ENCODE data around the gene MAPKAP1.

The MAPKAP1 gene

DNA sequence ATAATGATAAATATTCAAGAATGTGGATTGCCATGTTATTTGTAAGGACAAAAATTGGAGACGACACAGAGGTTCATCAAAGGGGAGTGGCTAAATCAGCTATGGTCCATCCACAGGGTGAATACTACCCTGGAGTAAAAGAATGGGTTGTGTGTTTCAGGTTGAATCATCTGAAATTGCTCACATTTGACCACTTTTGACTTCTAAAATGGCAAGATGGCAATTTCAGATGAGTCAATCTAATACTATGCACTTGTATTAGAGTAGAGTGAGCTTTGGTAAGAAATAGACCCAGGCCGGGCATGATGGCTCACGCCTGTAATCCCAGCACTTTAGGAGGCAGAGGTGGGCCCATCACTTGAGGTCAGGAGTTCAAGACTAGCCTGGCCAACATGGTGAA, 313.6 kb downstream of the MAPKAP1 start:
- Histone ChIP-seq H3K27ac (ENCODE audit: low read depth, low read length, poor library complexity, severe bottlenecking) (no peak overlapping the region), H3K79me2 (ENCODE audit: insufficient read depth, low read length) (no peaks in the 10 kb centered on the region), H3K4me3 (ENCODE audit: low read depth, low read length, poor library complexity, severe bottlenecking) (no peak overlapping the region), H3K27me3 (ENCODE audit: insufficient read depth, low read length) (peaks cover 4% of the 10 kb centered on the region; the same call in 1 of the 2 replicates), H3K4me1 (ENCODE audit: insufficient read depth, low read length, severe bottlenecking) (no peaks in the 10 kb centered on the region), H4K20me1 (ENCODE audit: insufficient read depth, low read length) (no peaks in the 10 kb centered on the region), H3K4me2 (ENCODE audit: low read length) (no peak overlapping the region), H3F3A (ENCODE audit: insufficient read depth, low read length) (no peaks in the 10 kb centered on the region), H3K9me3 (ENCODE audit: low read length) (no peaks in the 10 kb centered on the region), H3K36me3 (ENCODE audit: insufficient read depth, low read length) (no peaks in the 10 kb centered on the region), H3K9ac (ENCODE audit: low read length) (no peak overlapping the region), H2AFZ (ENCODE audit: low read length) (no peak overlapping the region), H3K9me2 (ENCODE audit: low read depth, low read length) (no peaks in the 10 kb centered on the region)
- TF ChIP-seq EZH2 (IDR thresholded peaks at IDR 0.05; ENCODE audit: borderline replicate concordance, low read length), result no peak
- TF ChIP-seq, protein P1, sequence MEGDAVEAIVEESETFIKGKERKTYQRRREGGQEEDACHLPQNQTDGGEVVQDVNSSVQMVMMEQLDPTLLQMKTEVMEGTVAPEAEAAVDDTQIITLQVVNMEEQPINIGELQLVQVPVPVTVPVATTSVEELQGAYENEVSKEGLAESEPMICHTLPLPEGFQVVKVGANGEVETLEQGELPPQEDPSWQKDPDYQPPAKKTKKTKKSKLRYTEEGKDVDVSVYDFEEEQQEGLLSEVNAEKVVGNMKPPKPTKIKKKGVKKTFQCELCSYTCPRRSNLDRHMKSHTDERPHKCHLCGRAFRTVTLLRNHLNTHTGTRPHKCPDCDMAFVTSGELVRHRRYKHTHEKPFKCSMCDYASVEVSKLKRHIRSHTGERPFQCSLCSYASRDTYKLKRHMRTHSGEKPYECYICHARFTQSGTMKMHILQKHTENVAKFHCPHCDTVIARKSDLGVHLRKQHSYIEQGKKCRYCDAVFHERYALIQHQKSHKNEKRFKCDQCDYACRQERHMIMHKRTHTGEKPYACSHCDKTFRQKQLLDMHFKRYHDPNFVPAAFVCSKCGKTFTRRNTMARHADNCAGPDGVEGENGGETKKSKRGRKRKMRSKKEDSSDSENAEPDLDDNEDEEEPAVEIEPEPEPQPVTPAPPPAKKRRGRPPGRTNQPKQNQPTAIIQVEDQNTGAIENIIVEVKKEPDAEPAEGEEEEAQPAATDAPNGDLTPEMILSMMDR (IDR thresholded peaks at IDR 0.05; ENCODE audit: low read length), result no peak

DNA sequence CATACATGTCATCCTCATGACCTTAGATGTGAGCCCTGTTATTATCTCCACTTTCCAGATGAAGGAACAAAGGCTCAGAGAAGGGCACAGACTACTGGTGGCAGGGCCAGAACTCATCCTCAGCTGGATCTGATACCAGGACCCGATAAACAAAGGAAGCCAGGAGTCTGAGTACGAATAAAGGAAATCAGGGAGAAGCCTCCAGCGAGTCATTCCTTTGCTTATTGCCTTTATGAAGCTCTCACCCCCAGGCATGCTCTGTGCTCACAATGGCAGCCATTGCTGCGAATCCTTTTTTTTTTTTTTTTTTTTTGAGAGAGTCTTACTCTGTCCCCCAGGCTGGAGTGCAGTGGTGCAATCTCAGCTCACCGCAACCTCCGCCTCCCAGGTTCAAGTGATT, 315.3 kb downstream of the MAPKAP1 start:
- H3K9me2 ChIP-seq (ENCODE audit: low read depth, low read length), result no peaks in the 10 kb centered on the region
- no peak overlapping the region for H2AFZ ChIP-seq (ENCODE audit: low read length)
- no peak overlapping the region for H3K4me3 ChIP-seq (ENCODE audit: low read depth, low read length, poor library complexity, severe bottlenecking)
- no peaks in the 10 kb centered on the region for H3F3A ChIP-seq (ENCODE audit: insufficient read depth, low read length)
- H3K27ac ChIP-seq (ENCODE audit: low read depth, low read length, poor library complexity, severe bottlenecking), result no peak overlapping the region
- H3K9me3 ChIP-seq (ENCODE audit: low read length), result no peaks in the 10 kb centered on the region
- no peaks in the 10 kb centered on the region for H3K4me1 ChIP-seq (ENCODE audit: insufficient read depth, low read length, severe bottlenecking)
- H3K9ac ChIP-seq (ENCODE audit: low read length), result no peak overlapping the region
- H3K4me2 ChIP-seq (ENCODE audit: low read length), result no peak overlapping the region
- H3K36me3 ChIP-seq (ENCODE audit: insufficient read depth, low read length), result no peaks in the 10 kb centered on the region
- H4K20me1 ChIP-seq (ENCODE audit: insufficient read depth, low read length), result no peaks in the 10 kb centered on the region
- H3K27me3 ChIP-seq (ENCODE audit: insufficient read depth, low read length), result no peaks in the 10 kb centered on the region
- TF ChIP-seq, protein P1 (IDR thresholded peaks at IDR 0.05; ENCODE audit: low read length), result no peak
- TF ChIP-seq EZH2 (IDR thresholded peaks at IDR 0.05; ENCODE audit: borderline replicate concordance, low read length), result no peak
- no peaks in the 10 kb centered on the region for H3K79me2 ChIP-seq (ENCODE audit: insufficient read depth, low read length)

DNA sequence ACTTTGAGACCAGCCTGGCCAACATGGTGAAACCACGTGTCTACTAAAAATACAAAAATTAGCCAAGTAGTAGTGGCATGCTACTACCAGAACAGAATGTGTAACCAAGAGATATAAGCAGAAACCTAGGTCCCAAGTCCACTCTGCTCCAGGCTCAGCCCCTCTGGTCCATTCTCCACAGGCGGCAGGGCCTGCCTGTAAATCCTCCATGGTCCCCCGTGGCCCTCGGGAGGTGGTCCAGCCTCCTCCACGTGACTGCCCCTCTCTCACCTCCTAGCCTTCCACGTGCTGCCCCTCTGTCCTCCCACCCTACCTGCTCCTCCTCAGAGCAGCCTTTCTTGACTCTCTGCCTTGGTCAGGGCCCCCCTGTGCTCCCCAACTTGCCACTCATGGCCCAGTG, 318.0 kb downstream of the MAPKAP1 start:
- no peaks in the 10 kb centered on the region for H3K79me2 ChIP-seq (ENCODE audit: insufficient read depth, low read length)
- H3F3A ChIP-seq (ENCODE audit: insufficient read depth, low read length), result no peaks in the 10 kb centered on the region
- no peaks in the 10 kb centered on the region for H3K36me3 ChIP-seq (ENCODE audit: insufficient read depth, low read length)
- H3K9ac ChIP-seq (ENCODE audit: low read length), result no peak overlapping the region
- H3K4me1 ChIP-seq (ENCODE audit: insufficient read depth, low read length, severe bottlenecking), result no peaks in the 10 kb centered on the region
- TF ChIP-seq, protein P1 (IDR thresholded peaks at IDR 0.05; ENCODE audit: low read length), result no peak
- TF ChIP-seq EZH2 (IDR thresholded peaks at IDR 0.05; ENCODE audit: borderline replicate concordance, low read length), result no peak
- no peaks in the 10 kb centered on the region for H3K9me3 ChIP-seq (ENCODE audit: low read length)
- H3K4me3 ChIP-seq (ENCODE audit: low read depth, low read length, poor library complexity, severe bottlenecking), result no peak overlapping the region
- no peak overlapping the region for H2AFZ ChIP-seq (ENCODE audit: low read length)
- no peak overlapping the region for H3K27ac ChIP-seq (ENCODE audit: low read depth, low read length, poor library complexity, severe bottlenecking)
- H3K9me2 ChIP-seq (ENCODE audit: low read depth, low read length), result no peaks in the 10 kb centered on the region
- H4K20me1 ChIP-seq (ENCODE audit: insufficient read depth, low read length), result no peaks in the 10 kb centered on the region
- H3K27me3 ChIP-seq (ENCODE audit: insufficient read depth, low read length), result no peaks in the 10 kb centered on the region
- H3K4me2 ChIP-seq (ENCODE audit: low read length), result no peak overlapping the region
